OCI-LY3 (cell line): ENCODE measurements around the gene QKI.

Experiments
- H2AFZ ChIP-seq: fragments of 200-600, 300-600 bp; shearing (Covaris generic); 2 replicates; pipeline ENCODE4 v1.6.0; 2014; ENCODE audit warnings: antibody characterized with exemption, low read depth, low read length
- H3K27ac ChIP-seq: fragments of 200-600, 300-600 bp; sonication (generic); 2 replicates; pipeline ENCODE4 v1.5.1; 2014; ENCODE audit warnings: mild to moderate bottlenecking, low read length, moderate library complexity, mixed read lengths
- H3K27me3 ChIP-seq: fragments of 200-600, 300-600 bp; sonication (generic); 2 replicates; pipeline ENCODE4 v1.6.1; 2014; ENCODE audit warnings: low read depth, low read length, mixed read lengths
- H3K36me3 ChIP-seq: fragments of 200-600, 300-600 bp; sonication (generic); replicated peaks from 2 replicates; pipeline ENCODE3; 2014; ENCODE audit warnings: low read depth, low read length, mixed read lengths
- H3K4me1 ChIP-seq: fragments of 300-600, 200-600 bp; sonication (generic); 2 replicates; pipeline ENCODE4 v1.6.1; 2014; ENCODE audit warnings: low read length, mixed read lengths
- H3K4me2 ChIP-seq: fragments of 200-600, 300-600 bp; sonication (generic); 2 replicates; pipeline ENCODE4 v1.6.1; 2014; ENCODE audit warnings: low read length, mixed read lengths
- H3K4me3 ChIP-seq: fragments of 300-600, 200-600 bp; sonication (generic); 2 replicates; pipeline ENCODE4 v1.5.1; 2014; ENCODE audit warnings: antibody characterized with exemption, mild to moderate bottlenecking, low read length, moderate library complexity
- H3K79me2 ChIP-seq: fragments of 300-600, 200-600 bp; shearing (Covaris generic); 2 replicates; pipeline ENCODE4 v1.6.1; 2014; ENCODE audit warnings: mild to moderate bottlenecking, low read length, mixed read lengths
- H3K9ac ChIP-seq: fragments of 300-600, 200-600 bp; shearing (Covaris generic); 2 replicates; pipeline ENCODE4 v1.6.0; 2014; ENCODE audit warnings: mild to moderate bottlenecking, low read length, moderate library complexity
- H3K9me3 ChIP-seq: fragments of 200-600, 300-600 bp; shearing (Covaris generic); 2 replicates; pipeline ENCODE4 v1.6.1; 2014; ENCODE audit warnings: low read length, mixed read lengths; ENCODE audit not compliant: insufficient read depth
- H4K20me1 ChIP-seq: fragments of 200-600, 300-600 bp; sonication (generic); 2 replicates; pipeline ENCODE4 v1.6.1; 2016; ENCODE audit warnings: low read length, mixed read lengths; ENCODE audit not compliant: insufficient read depth
- CTCF ChIP-seq: fragments of 200-600, 300-600 bp; sonication (generic); IDR thresholded peaks from 2 replicates; pipeline ENCODE4 v1.5.1; 2014; ENCODE audit warnings: antibody characterized with exemption, low read length, low read depth
- EZH2phosphoT487 ChIP-seq: fragments of 200-600 bp; shearing (Covaris generic); IDR thresholded peaks from 2 replicates; pipeline ENCODE4 v1.6.1; 2018; ENCODE audit warnings: antibody characterized with exemption, mixed run types, low read depth

The QKI gene

GRCh38 chr6:163375361-163375760, 39.2 kb upstream of the QKI start:
- H2AFZ ChIP-seq = no peak overlapping the region
- H3K9ac ChIP-seq = no peak overlapping the region
- H3K27me3 ChIP-seq = no peaks in the 10 kb centered on the region
- no peak overlapping the region for H3K4me3 ChIP-seq
- H3K36me3 ChIP-seq = no peaks in the 10 kb centered on the region
- no peaks in the 10 kb centered on the region for H3K9me3 ChIP-seq
- H3K27ac ChIP-seq = no peak overlapping the region
- no peak overlapping the region for H3K4me2 ChIP-seq
- no peaks in the 10 kb centered on the region for H3K79me2 ChIP-seq
- no peaks in the 10 kb centered on the region for H4K20me1 ChIP-seq
- TF ChIP-seq EZH2phosphoT487 (no peak), CTCF (no peak)
- H3K4me1 ChIP-seq = no peaks in the 10 kb centered on the region

- no peak overlapping the region for H3K9ac ChIP-seq
- no peak overlapping the region for H3K27ac ChIP-seq
- no peaks in the 10 kb centered on the region for H4K20me1 ChIP-seq
- H3K27me3 ChIP-seq = no peaks in the 10 kb centered on the region
- no peaks in the 10 kb centered on the region for H3K36me3 ChIP-seq
- TF ChIP-seq EZH2phosphoT487 = no peak
- TF ChIP-seq CTCF = no peak
- H3K79me2 ChIP-seq = no peaks in the 10 kb centered on the region
- no peak overlapping the region for H3K4me3 ChIP-seq
- H3K4me2 ChIP-seq = no peak overlapping the region
- H2AFZ ChIP-seq = no peak overlapping the region
- no peaks in the 10 kb centered on the region for H3K9me3 ChIP-seq
- H3K4me1 ChIP-seq = no peaks in the 10 kb centered on the region
These were observed 38.3 kb upstream of the QKI start for GRCh38 chr6:163376187-163376586.

GRCh38 chr6:163377561-163377960, 37.0 kb upstream of the QKI start:
- Histone ChIP-seq H3K4me3 (no peak overlapping the region), H3K27me3 (no peaks in the 10 kb centered on the region), H4K20me1 (no peaks in the 10 kb centered on the region), H2AFZ (no peak overlapping the region), H3K9ac (no peak overlapping the region), H3K9me3 (no peaks in the 10 kb centered on the region), H3K36me3 (no peaks in the 10 kb centered on the region), H3K79me2 (no peaks in the 10 kb centered on the region), H3K27ac (no peak overlapping the region), H3K4me2 (no peak overlapping the region), H3K4me1 (no peaks in the 10 kb centered on the region)
- TF ChIP-seq CTCF (no peak), EZH2phosphoT487 (no peak)

- H3K4me2 ChIP-seq = no peak overlapping the region
- H2AFZ ChIP-seq = no peak overlapping the region
- H3K4me1 ChIP-seq = no peaks in the 10 kb centered on the region
- H3K27ac ChIP-seq = no peak overlapping the region
- no peak overlapping the region for H3K9ac ChIP-seq
- TF ChIP-seq CTCF (no peak), EZH2phosphoT487 (no peak)
- no peaks in the 10 kb centered on the region for H4K20me1 ChIP-seq
- H3K27me3 ChIP-seq = no peaks in the 10 kb centered on the region
- H3K36me3 ChIP-seq = no peaks in the 10 kb centered on the region
- no peaks in the 10 kb centered on the region for H3K9me3 ChIP-seq
- H3K79me2 ChIP-seq = no peaks in the 10 kb centered on the region
- no peak overlapping the region for H3K4me3 ChIP-seq
These were observed 34.3 kb upstream of the QKI start for GRCh38 chr6:163380216-163380615.
